CD4-positive, alpha-beta T cell treated with Interleukin-21 for 1 hour (primary cell): Measurements from ENCODE around the gene ASTL.
A peak's percentile ranks its signal among the peaks of the same experiment; 100 is the strongest.

ENCODE experiments used
- DNase-seq: peaks from one replicate; pipeline ENCODE4 v3.0.0-alpha.2; 2020

ASTL gene

DNA sequence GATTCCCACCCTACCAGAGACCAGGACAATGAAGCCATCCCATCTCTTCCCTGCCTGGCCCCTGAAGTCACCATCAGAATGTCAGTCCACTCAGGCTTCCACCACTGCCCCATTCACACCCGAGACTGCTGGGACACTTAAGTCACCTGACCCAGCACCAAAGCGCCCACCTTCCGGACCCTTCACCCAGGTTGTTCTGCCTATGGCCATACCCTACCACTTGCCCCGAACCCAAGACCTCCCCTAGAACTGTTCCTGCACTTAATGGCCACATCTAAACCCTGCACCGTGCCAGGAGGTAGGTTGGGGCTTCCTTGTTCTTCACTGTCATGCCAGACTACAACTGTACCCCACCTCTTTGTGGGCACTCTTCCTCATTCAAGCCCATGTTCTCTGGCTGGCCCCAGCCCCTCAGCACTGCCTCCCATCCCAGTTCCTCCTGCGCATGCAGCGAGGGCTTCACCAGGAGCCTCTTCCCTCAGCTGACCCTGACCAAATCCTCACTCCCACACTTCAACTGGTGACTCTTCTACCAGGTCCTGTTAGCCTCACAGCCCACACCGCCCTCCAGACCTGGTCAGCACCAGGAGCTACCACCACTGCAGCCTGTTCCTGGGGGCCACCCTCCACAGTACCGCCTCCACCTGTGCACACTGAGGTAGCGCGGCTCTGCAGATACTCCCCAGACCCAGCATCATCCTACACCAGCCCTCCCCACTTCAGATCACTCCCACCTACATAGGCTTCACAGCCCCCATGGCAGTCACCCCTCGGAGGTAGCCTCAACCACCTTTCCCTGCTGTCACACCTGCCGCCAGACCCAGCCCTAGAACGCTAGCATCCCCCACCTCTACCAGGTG, 13.7 kb downstream of the ASTL start:
- DNase-seq = no peak

GRCh38 chr2:96123936-96124335, 14.4 kb downstream of the ASTL start:
- DNase-seq = no peak

DNA sequence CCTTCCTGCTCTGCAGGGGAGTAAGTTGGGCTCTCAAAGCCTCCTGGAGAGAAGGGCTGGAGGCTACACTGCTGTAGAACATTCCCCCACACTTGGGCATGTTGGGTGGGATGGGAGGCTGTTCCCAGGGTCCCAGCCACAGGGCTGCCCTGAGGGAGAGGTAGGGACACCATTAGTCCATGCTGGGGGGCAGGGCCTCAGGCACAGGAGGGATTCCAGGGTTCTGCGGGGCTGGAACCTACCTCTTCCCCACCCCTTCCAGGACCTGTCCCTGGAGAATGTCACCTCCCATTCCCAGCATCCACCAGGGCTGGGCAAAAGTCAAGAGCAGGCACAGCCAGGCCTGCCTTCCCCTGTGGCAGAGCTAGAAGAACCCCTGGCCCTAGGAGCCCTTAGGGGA, 15.0 kb downstream of the ASTL start:
- no peak for DNase-seq

DNA sequence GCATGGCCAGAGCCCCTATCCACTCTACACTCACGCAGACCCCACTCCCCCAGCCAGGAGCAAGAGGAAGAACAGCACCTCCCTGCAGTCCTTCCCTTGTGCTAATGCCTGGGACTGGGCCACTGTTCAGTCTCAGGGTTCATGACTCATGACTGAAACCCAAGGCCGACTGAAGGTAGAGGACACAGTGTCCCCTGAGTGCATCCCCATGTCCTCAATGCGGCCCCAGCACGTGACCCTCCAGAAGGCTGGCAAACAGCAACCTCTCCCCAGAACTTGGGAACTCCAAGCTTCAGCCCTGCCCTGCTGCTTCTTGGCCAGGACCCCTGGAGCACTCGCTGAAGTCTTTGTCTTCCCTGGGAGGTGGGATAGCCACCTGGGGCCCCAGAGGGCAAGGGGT, 15.9 kb downstream of the ASTL start:
- DNase-seq = no peak

DNA sequence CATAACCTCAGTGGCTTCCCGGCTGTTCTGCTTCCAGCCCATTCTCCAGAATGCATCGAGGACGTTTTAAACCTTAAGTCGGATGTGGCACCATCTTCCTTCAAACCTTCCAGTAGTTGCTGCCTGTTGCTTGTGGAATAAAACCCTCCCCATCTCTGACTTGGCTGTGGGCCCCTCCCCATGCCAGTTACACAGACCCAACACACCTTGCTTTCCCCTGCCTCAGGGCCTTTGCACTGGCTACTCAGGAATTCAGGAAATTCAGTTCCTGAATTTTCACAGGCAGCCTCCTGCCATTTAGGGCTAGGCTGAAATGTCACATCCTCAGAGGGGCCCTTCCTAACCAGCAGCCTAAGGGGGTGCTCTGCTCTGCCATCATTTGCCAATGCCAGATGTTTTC, 16.9 kb downstream of the ASTL start:
- no peak for DNase-seq

- no peak for DNase-seq
Measured at GRCh38 chr2:96120991-96121390, 17.3 kb downstream of the ASTL start.

DNA sequence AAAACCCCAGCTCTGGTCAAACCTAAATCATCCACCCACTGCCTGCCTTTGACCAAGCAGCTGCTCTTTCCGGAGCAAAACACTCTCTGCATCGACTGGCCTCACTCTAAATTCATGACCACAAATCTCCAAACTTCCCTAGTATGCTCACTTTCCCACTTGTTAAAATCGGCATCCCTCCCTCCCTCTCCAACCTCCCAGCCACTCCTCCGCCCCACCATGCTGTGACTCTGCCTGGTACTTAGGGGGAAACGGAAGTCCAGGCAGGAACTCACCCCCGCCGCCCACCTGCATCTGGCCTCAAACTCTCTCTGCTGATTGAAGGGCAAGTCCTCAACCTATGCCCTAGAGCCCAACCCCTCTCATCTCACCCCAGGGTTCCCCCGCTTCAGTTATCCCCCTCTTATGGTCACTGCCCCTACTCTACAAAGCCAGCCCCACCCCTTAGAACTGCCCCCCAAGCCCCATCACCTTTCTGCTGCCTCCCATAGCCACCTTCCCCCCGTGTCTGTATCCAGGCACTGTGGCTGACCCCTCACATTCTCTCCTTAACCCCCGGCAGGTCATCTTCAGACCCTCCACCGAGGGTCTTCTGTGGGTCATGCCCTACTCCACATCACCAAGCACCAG, 18.1 kb downstream of the ASTL start:
- DNase-seq = no peak

- DNase-seq = no peak
Measured at GRCh38 chr2:96119389-96119751, 18.9 kb downstream of the ASTL start.

DNA sequence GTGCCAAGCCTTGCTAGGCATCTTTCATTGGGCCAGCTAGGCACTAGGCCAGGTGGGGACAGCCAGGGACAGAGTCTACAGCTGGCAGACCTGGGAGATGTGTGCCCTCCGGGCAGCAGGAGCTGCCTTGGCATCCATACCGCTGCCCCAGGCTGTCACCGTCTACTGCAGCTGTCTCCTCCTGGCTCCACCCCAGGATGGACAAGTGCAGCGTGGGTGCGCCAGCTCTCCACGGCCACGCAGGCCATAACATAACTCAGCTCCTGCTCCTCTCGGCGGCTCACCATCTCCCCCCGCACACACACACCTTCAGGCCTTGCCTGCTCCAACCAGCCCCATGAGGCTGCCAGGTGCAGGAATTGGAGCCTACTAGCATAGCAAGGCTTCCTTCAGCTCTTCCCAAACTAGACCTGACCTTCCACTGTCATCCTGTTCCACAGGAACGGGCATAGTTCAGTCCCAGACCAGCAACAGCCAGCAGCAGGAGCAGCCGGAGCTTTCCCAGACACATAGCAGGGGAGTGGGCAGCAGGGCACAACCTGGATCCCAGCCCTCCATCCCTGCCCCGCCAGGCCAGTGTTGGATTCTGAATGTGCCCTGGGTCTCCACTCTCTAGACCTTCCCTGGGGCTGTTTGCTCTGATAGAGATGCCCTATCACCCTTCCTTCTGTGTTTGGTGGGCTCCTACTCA, 19.5 kb downstream of the ASTL start:
- no peak for DNase-seq

- DNase-seq = no peak
Measured at GRCh38 chr2:96117701-96118588, 20.4 kb downstream of the ASTL start.

- DNase-seq = peak; percentile 64
Measured at GRCh38 chr2:96116879-96117533, 21.3 kb downstream of the ASTL start.

DNA sequence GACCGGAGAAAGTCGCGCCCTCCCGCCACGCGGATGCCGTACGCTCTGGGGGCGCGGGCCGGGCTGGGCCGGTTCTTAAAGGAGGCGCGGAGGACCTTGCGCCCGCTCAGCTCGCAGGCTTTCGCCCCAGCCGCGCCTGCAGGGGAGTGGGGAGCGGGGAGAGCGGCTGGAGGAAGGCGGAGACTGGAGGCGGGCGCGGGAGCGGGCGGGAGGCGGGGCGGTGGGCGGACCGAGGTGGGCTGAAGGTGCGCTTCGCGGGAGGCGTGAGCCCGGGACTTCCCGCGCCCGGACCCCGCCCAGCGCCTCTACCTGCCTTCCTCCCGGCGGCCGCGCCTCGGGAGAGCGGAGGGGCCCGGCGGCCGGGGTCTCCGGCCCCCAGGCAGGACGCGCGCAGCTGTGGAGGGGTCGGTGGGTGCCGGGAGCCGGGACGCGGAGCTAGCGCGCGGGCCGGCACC, 21.9 kb downstream of the ASTL start, which contains the start of gene ADRA2B:
Gene ADRA2B, minus strand, starts transcription at position 148 of the 455 bp plus-strand sequence. CDS start 422 bp downstream, outside the sequence.
- peak; percentile 84 for DNase-seq

DNA sequence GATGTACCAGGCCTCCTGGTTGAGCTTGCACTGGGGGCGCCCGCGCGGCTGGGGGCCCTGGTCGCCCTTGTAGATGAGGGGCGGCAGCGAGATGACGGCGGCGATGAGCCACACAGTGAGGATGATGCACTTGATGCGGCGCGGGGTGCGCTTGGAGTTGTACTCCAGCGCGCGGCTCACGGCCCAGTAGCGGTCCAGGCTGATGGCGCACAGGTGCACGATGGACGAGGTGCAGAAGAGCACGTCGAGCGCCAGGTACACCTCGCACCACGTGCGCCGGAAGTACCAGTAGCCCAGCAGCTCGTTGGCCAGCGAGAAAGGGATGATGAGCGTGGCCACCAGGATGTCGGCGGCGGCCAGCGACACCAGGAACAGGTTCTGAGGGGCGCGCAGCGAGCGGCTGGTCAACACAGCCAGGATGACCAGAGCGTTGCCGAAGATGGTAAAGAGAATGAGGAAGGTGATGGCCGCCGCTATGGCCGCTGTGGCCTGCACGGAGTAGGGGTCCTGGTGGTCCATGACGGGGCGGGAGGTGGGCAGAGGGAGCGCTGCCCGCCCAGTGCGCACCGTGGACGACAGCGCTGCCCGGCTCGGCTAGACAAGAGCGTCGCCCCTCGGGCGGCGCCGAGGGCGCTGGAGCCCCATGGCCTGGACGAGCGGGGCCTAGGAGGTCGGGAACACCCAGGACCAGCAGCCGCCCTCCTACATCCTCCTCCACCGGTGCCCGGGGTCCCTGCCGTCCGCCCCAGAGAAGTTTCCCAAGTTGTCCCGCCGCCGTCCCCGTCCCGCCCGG, 22.5 kb downstream of the ASTL start:
- peak; percentile 3 for DNase-seq

- DNase-seq = peak; percentile 9
Measured at GRCh38 chr2:96114903-96115581, 23.3 kb downstream of the ASTL start.

GRCh38 chr2:96114546-96114902, 23.8 kb downstream of the ASTL start:
- DNase-seq = no peak

- DNase-seq = peak; percentile 6
Measured at GRCh38 chr2:96113951-96114350, 24.4 kb downstream of the ASTL start.

DNA sequence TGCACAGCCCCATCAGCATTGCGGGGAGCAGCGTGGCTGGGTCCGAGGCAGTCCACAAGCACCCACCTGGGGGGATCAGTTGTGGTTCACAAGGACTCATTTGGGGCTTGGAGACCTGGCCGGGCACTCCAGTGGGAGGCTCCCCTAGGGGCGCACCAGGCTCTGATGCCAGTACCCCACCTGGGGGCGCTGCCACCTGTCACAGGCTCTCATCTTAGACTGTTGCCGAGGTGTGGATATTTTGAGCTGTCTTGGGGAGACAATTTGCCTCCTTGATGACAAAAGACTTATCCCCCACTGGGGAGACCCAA, 25.0 kb downstream of the ASTL start:
- DNase-seq = peak; percentile 34

GRCh38 chr2:96112501-96113366, 25.6 kb downstream of the ASTL start:
- peak; percentile 11 for DNase-seq

GRCh38 chr2:96111823-96112500, 26.3 kb downstream of the ASTL start:
- peak; percentile 18 for DNase-seq
